PC-9 (cell line): ENCODE data around the gene CFAP107.

Experiments used
- EZH2 ChIP-seq: fragments of 200-600 bp; sonication (generic); IDR thresholded peaks from 2 replicates; pipeline ENCODE4 v1.8.0; 2017; ENCODE audit warnings: antibody characterized with exemption, low read depth
- TF ChIP-seq, protein P1 (sequence below): fragments of 200-600 bp; sonication (generic); conservative IDR thresholded peaks from 2 replicates; pipeline ENCODE4 v1.6.1; 2017; ENCODE audit warnings: mixed run types, antibody characterized with exemption, mild to moderate bottlenecking, moderate library complexity

DNA sequence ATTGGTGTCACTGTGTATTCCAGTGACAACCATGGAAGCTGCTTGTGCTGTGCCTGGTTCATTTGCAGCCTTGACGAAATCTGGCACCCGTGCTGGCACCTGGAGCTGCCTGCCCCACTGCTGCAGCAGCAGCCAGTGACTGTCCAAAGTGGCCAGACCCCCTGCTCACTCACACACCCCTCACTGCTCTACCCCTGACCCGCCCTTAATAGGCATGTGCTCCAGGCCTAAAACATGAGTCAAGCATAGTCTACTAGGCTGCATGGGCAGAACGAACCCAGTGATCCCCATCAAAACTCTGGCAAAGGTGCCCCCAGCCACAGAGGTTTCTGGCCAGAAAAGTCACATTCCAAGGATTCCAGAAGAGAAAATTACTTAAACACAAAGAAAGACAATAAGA is 52.9 kb downstream of the CFAP107 start:
- TF ChIP-seq, protein P1, sequence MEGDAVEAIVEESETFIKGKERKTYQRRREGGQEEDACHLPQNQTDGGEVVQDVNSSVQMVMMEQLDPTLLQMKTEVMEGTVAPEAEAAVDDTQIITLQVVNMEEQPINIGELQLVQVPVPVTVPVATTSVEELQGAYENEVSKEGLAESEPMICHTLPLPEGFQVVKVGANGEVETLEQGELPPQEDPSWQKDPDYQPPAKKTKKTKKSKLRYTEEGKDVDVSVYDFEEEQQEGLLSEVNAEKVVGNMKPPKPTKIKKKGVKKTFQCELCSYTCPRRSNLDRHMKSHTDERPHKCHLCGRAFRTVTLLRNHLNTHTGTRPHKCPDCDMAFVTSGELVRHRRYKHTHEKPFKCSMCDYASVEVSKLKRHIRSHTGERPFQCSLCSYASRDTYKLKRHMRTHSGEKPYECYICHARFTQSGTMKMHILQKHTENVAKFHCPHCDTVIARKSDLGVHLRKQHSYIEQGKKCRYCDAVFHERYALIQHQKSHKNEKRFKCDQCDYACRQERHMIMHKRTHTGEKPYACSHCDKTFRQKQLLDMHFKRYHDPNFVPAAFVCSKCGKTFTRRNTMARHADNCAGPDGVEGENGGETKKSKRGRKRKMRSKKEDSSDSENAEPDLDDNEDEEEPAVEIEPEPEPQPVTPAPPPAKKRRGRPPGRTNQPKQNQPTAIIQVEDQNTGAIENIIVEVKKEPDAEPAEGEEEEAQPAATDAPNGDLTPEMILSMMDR, result no peak
- TF ChIP-seq EZH2, result no peak
